Thyroid gland (tissue), 4 donors: ENCODE measurements around the gene MRPL12. TPM values are rescaled to one million over a fixed set of nuclear protein-coding genes. Genes with fewer than 3 reads are reported as not detected.

ENCODE experiments used
- DNase-seq, 2 donors: peaks; one replicate each; pipeline ENCODE4 v3.0.0-alpha.2; 2019
- H3K27ac ChIP-seq, 3 donors: fragments of 200-600 bp; sonication (generic); 1 replicate in 2 of 3; 2 replicates in 1 of 3; pipeline ENCODE4 v1.5.1; 2016 to 2019; ENCODE audit warnings: mild to moderate bottlenecking in 1 of 3, moderate library complexity in 1 of 3
- H3K27me3 ChIP-seq: fragments of 200-600 bp; sonication (generic); one replicate; pipeline ENCODE4 v1.5.1; 2019
- H3K36me3 ChIP-seq, 2 donors: fragments of 200-600 bp; sonication (generic); one replicate each; pipeline ENCODE4 v1.5.1; 2016 to 2019
- H3K4me1 ChIP-seq, 2 donors: fragments of 200-600 bp; sonication (generic); one replicate each; pipeline ENCODE4 v1.5.1; 2017 to 2019
- H3K4me3 ChIP-seq, 3 donors: fragments of 200-600 bp; sonication (generic); replicated peaks in 1 of 3; 1 replicate in 2 of 3; 2 replicates in 1 of 3; pipeline ENCODE4 v1.5.1; 2016; ENCODE audit warnings: mild to moderate bottlenecking in 1 of 3
- H3K9me3 ChIP-seq: fragments of 200-600 bp; sonication (generic); one replicate; pipeline ENCODE4 v1.5.1; 2017
- CTCF ChIP-seq, 6 experiments: fragments of 200-600 bp in 3 of 6; fragments of 450-650 bp in 3 of 6; sonication (generic) in 3 of 6; IDR thresholded peaks; one replicate each; pipeline ENCODE4 v1.5.1; 2016 to 2019; ENCODE audit warnings: antibody characterized with exemption in 6 of 6, mild to moderate bottlenecking in 2 of 6, inconsistent platforms in 1 of 6, moderate library complexity in 1 of 6
- POLR2A ChIP-seq, 2 donors: fragments of 450-650 bp; IDR thresholded peaks; one replicate each; pipeline ENCODE4 v1.6.1; 2017; ENCODE audit warnings: antibody characterized with exemption in 2 of 2, mild to moderate bottlenecking in 2 of 2, moderate library complexity in 1 of 2
- WGBS, 2 donors: methylation state at CpG; one replicate each; pipeline ENCODE4 v1.1.5; 2017; 5-methylcytosine and 5-hydroxymethylcytosine counted together
- intact Hi-C: fragments of 100-400 bp; cut with DNase I; formaldehyde crosslinking; loops from one replicate; pipeline ENCODE4 v1.15.1; 2023
- total RNA-seq, 4 donors: library from RNA; depleted of rRNA; stranded (reverse); fragments of >200 nt; gene quantifications; one replicate each; pipeline ENCODE4 v1.2.3, GENCODE V29; 2016

MRPL12 gene
- total RNA-seq, 4 donors from 2014 or later = 30.7 to 89.3 (median 46.4) TPM

GRCh38 chr17:81685108-81685507 is 18.1 kb upstream of the MRPL12 start:
- peak overlapping the region in 1 of 3 donors; percentile 72 for H3K4me3 ChIP-seq
- H3K27ac ChIP-seq = no peak overlapping the region
- 81% methylated on average over 7 to 11 of the region's 12 CpGs for WGBS, 2 donors
- no peaks in the 10 kb centered on the region for H3K9me3 ChIP-seq
- intact Hi-C loops = no loop called here
- peaks cover 37 to 39% of the 10 kb centered on the region in 2 donors for H3K36me3 ChIP-seq
- peaks cover 19 to 26% of the 10 kb centered on the region in 2 donors for H3K4me1 ChIP-seq
- H3K27me3 ChIP-seq = no peaks in the 10 kb centered on the region
- TF ChIP-seq CTCF (IDR thresholded peaks at IDR 0.05) (no peak), POLR2A (IDR thresholded peaks at IDR 0.05) (no peak)
- no peak for DNase-seq

- Histone ChIP-seq H3K4me3 (no peak overlapping the region), H3K27ac (no peak overlapping the region), H3K9me3 (no peaks in the 10 kb centered on the region), H3K36me3 (peaks cover 48 to 52% of the 10 kb centered on the region in 2 donors), H3K27me3 (no peaks in the 10 kb centered on the region), H3K4me1 (peaks cover 19 to 25% of the 10 kb centered on the region in 2 donors)
- 89 to 94% methylated on average over 14 of the region's 20 CpGs for WGBS, 2 donors
- no peak for TF ChIP-seq POLR2A (IDR thresholded peaks at IDR 0.05)
- no peak for TF ChIP-seq CTCF (IDR thresholded peaks at IDR 0.05)
- DNase-seq = no peak
- intact Hi-C loops = no loop called here
Observed at GRCh38 chr17:81686614-81687013, 16.6 kb upstream of the MRPL12 start.

GRCh38 chr17:81687770-81688541 is 15.2 kb upstream of the MRPL12 start:
- Histone ChIP-seq H3K9me3 (no peaks in the 10 kb centered on the region), H3K4me1 (peaks cover 12 to 13% of the 10 kb centered on the region in 2 donors), H3K4me3 (no peak overlapping the region), H3K27ac (no peak overlapping the region), H3K36me3 (peaks cover 58 to 64% of the 10 kb centered on the region in 2 donors), H3K27me3 (no peaks in the 10 kb centered on the region)
- 94 to 98% methylated on average over 27 to 38 of the region's 41 CpGs for WGBS, 2 donors
- TF ChIP-seq CTCF (IDR thresholded peaks at IDR 0.05) (no peak), POLR2A (IDR thresholded peaks at IDR 0.05) (no peak)
- DNase-seq = no peak
- intact Hi-C loops = no loop called here

- WGBS, 2 donors = 91 to 93% methylated on average over 11 to 12 of the region's 14 CpGs
- no peak for DNase-seq
- Histone ChIP-seq H3K27ac (no peak overlapping the region), H3K4me3 (no peak overlapping the region), H3K9me3 (no peaks in the 10 kb centered on the region), H3K27me3 (no peaks in the 10 kb centered on the region), H3K36me3 (peaks cover 60 to 67% of the 10 kb centered on the region in 2 donors), H3K4me1 (peaks cover 10 to 13% of the 10 kb centered on the region in 2 donors)
- intact Hi-C loops = no loop called here
- TF ChIP-seq CTCF (IDR thresholded peaks at IDR 0.05) (no peak), POLR2A (IDR thresholded peaks at IDR 0.05) (no peak)
Observed at GRCh38 chr17:81688616-81689015, 14.6 kb upstream of the MRPL12 start.

GRCh38 chr17:81690066-81690465 is 13.1 kb upstream of the MRPL12 start:
- no peak overlapping the region for H3K27ac ChIP-seq
- H3K9me3 ChIP-seq = no peaks in the 10 kb centered on the region
- TF ChIP-seq CTCF (IDR thresholded peaks at IDR 0.05) (no peak), POLR2A (IDR thresholded peaks at IDR 0.05) (no peak)
- 90 to 94% methylated on average over 14 to 18 of the region's 18 CpGs for WGBS, 2 donors
- no peak overlapping the region for H3K4me3 ChIP-seq
- no peak for DNase-seq
- no peaks in the 10 kb centered on the region for H3K27me3 ChIP-seq
- intact Hi-C loops = no loop called here
- H3K4me1 ChIP-seq = peaks cover 2 to 7% of the 10 kb centered on the region in 2 donors
- H3K36me3 ChIP-seq = peaks cover 75 to 81% of the 10 kb centered on the region in 2 donors
